Testis (tissue), 2 donors: ENCODE results near the gene RNF187.

ENCODE experiments used
- POLR2A ChIP-seq: fragments of 450-650 bp; IDR thresholded peaks from one replicate; pipeline ENCODE4 v1.6.1; 2017; ENCODE audit warnings: antibody characterized with exemption, mild to moderate bottlenecking, moderate library complexity
- TF ChIP-seq, protein P1 (sequence below), 3 experiments: fragments of 450-650 bp in 2 of 3; fragments of 200-600 bp in 1 of 3; sonication (generic) in 1 of 3; IDR thresholded peaks; one replicate each; pipeline ENCODE4 v1.5.1; 2016 to 2019; ENCODE audit warnings: antibody characterized with exemption in 3 of 3, mild to moderate bottlenecking in 2 of 3, moderate library complexity in 1 of 3

DNA sequence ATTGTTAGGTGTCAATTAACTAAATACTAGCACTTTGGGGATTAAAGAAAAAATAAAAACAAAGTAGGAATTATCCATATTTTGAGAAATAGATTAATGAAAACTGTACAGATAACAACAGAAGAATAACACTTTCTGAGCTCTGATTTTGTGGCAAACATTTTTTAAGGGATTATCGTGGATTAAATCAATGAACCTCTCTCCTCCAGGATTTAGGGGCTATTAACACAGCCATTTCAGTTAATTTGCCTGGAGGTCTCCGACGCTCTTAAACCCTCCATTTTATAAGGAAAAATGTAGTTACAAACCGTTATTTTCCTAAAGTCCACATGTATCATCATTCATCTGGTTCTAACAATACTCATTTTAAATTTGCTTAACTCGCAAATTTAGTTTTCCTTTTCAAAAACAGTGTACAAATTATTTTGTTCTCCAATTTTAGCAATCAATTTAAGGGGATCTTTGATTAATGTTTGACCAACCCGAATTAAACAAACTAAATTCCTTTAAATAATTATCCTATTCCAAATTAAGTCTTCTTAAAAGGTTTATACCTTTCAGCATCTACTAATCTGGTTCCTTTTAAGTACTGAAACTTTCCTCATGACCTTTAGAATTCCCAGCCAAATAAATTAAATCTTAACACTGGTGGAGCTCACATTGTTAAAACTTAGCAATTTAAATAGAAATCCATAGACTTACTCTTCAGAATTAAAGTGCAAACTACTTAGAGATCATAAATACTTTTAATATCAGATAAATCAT is 30.7 kb upstream of the RNF187 start:
- TF ChIP-seq, protein P1, sequence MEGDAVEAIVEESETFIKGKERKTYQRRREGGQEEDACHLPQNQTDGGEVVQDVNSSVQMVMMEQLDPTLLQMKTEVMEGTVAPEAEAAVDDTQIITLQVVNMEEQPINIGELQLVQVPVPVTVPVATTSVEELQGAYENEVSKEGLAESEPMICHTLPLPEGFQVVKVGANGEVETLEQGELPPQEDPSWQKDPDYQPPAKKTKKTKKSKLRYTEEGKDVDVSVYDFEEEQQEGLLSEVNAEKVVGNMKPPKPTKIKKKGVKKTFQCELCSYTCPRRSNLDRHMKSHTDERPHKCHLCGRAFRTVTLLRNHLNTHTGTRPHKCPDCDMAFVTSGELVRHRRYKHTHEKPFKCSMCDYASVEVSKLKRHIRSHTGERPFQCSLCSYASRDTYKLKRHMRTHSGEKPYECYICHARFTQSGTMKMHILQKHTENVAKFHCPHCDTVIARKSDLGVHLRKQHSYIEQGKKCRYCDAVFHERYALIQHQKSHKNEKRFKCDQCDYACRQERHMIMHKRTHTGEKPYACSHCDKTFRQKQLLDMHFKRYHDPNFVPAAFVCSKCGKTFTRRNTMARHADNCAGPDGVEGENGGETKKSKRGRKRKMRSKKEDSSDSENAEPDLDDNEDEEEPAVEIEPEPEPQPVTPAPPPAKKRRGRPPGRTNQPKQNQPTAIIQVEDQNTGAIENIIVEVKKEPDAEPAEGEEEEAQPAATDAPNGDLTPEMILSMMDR (IDR thresholded peaks at IDR 0.05) = no peak
- no peak for TF ChIP-seq POLR2A
